Gastroesophageal sphincter (tissue), 3 donors: ENCODE measurements around the gene CACNB4.

Experiments
- POLR2A ChIP-seq, 2 donors: fragments of 450-650 bp; IDR thresholded peaks; one replicate each; pipeline ENCODE4 v1.6.1; 2017; ENCODE audit warnings: antibody characterized with exemption in 2 of 2, mild to moderate bottlenecking in 2 of 2, moderate library complexity in 1 of 2
- POLR2AphosphoS5 ChIP-seq: sonication (generic); formaldehyde crosslinking; IDR thresholded peaks from one replicate; pipeline ENCODE4 v1.6.1; 2017; ENCODE audit warnings: antibody characterized with exemption
- TF ChIP-seq, protein P1 (sequence below), 4 experiments: fragments of 200-600 bp in 2 of 4; fragments of 450-650 bp in 2 of 4; sonication (generic) in 1 of 4; IDR thresholded peaks; one replicate each; pipeline ENCODE4 v1.5.1; 2017 to 2019; ENCODE audit warnings: antibody characterized with exemption in 4 of 4, mild to moderate bottlenecking in 2 of 4, moderate library complexity in 2 of 4

DNA sequence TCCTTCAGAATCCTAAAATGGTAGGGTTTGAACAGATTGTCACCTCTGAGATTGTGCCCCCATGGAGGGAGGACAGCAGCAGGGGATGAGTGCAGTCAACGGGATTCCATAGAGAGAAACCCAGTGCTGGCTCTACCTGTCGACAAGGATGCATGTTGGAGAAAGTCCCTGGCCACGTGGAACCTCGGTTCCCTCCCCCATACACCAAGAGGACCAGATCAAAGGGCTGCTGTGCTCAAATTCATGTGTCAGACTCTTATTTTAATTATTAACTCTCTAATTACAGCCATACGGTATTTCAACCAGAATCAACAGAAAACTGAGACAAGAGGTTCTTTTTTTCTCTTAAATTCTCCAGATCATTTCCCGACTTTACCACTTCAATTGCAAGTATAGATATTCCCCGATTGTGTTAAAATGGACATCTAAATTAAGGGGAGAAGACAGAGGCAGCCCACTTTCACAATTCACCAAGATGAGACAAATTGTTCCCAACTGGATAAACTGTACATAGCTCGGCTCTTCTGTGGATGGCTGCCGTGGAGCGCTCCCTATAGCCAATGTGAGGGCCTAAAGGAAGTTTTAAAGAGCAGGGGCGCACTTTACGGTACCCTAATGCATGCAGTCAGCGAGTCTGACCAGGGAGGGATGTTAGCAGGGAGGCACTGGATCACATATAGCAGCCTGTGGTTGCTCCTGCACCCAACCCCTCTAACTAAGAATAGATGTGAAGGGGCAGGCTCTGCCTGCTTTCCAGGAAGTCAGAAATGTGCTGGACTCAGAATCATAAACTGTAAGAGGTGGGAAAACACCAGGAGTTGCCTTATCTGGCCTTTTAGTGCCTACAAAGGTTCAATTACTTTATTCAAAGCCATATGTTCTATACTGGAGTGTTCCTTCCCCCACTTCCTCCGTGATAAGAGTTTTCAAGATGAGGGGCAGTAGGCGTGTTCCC is 123.1 kb downstream of the CACNB4 start:
- no peak for TF ChIP-seq POLR2A (IDR thresholded peaks at IDR 0.05)
- TF ChIP-seq, protein P1, sequence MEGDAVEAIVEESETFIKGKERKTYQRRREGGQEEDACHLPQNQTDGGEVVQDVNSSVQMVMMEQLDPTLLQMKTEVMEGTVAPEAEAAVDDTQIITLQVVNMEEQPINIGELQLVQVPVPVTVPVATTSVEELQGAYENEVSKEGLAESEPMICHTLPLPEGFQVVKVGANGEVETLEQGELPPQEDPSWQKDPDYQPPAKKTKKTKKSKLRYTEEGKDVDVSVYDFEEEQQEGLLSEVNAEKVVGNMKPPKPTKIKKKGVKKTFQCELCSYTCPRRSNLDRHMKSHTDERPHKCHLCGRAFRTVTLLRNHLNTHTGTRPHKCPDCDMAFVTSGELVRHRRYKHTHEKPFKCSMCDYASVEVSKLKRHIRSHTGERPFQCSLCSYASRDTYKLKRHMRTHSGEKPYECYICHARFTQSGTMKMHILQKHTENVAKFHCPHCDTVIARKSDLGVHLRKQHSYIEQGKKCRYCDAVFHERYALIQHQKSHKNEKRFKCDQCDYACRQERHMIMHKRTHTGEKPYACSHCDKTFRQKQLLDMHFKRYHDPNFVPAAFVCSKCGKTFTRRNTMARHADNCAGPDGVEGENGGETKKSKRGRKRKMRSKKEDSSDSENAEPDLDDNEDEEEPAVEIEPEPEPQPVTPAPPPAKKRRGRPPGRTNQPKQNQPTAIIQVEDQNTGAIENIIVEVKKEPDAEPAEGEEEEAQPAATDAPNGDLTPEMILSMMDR (IDR thresholded peaks at IDR 0.05): no peak
- no peak for TF ChIP-seq POLR2AphosphoS5
